ENCODE results near the gene POU2F1. TPM values are rescaled to one million over a fixed set of nuclear protein-coding genes. Genes with fewer than 3 reads are reported as not detected.

POU2F1 gene
- total and polyA plus RNA-seq, 7 donors: 0.83 to 9.0 (median 6.3) TPM

GRCh38 chr1:167457936-167458584, 237.4 kb downstream of the POU2F1 start:
- WGBS, 3 donors: 79% methylated on average over 11 of the region's 11 CpGs
- no peaks in the 10 kb centered on the region for H3K27me3 ChIP-seq (ENCODE audit: insufficient read depth in 3 of 3, low read length in 2 of 3)
- intact Hi-C loops (cut with DNase I): loop anchor here in 1 of 2 donors (5.0 kb wide), 1 partner anchor 74 kb away; no protein-coding TSS in a partner anchor
- DNase-seq (no peak), ATAC-seq (no peak)
- no peaks in the 10 kb centered on the region for H3K9me3 ChIP-seq
- TF ChIP-seq, protein P1, sequence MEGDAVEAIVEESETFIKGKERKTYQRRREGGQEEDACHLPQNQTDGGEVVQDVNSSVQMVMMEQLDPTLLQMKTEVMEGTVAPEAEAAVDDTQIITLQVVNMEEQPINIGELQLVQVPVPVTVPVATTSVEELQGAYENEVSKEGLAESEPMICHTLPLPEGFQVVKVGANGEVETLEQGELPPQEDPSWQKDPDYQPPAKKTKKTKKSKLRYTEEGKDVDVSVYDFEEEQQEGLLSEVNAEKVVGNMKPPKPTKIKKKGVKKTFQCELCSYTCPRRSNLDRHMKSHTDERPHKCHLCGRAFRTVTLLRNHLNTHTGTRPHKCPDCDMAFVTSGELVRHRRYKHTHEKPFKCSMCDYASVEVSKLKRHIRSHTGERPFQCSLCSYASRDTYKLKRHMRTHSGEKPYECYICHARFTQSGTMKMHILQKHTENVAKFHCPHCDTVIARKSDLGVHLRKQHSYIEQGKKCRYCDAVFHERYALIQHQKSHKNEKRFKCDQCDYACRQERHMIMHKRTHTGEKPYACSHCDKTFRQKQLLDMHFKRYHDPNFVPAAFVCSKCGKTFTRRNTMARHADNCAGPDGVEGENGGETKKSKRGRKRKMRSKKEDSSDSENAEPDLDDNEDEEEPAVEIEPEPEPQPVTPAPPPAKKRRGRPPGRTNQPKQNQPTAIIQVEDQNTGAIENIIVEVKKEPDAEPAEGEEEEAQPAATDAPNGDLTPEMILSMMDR (IDR thresholded peaks at IDR 0.05): no peak
- no peak overlapping the region for H3K27ac ChIP-seq
- H3K4me1 ChIP-seq: peaks cover 5% of the 10 kb centered on the region
- H3K4me3 ChIP-seq: no peak overlapping the region
- no peaks in the 10 kb centered on the region for H3K36me3 ChIP-seq (ENCODE audit: insufficient read depth in 1 of 2, low read depth in 1 of 2)

DNA sequence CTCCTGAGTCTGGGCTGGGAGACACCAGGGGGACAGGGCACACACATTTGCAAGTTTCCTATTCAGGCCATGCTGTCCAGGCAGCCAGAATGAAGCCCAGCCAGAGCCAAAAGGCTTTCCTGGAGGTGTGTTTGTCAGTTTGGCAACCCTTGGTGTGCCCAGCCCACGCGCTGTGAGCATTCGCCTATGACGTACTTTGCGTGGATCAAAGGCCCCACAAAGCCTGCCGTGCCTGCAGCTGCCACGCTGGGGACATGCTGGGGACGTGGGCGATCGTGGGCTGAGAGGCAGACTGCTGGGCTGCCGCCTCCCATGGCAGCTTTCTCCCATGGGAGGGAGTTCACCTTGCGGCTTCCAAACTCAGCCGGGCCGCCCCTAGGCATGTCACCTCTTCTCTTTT, 240.2 kb downstream of the POU2F1 start:
- H3K27ac ChIP-seq: no peak overlapping the region

DNA sequence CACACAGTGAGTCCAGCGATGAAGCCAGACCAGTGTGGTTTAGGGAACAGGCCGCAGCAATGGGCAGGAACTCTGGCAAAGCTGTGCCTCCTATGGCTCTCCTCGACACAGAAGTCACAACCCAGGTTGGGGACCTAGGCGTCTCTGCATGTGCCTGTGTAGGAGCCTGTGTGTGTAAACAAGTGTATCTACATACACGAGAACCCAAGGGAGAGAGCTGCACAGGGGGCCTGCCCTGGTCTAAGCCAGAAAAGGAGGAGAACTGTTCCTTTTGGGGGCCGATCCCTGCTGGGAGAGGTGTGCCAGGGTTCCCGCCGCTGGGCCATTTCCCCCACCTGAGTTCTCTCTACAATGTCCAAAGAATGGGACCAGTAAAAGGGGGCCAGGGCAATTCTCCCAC, 241.7 kb downstream of the POU2F1 start:
- H3K9me3 ChIP-seq: no peaks in the 10 kb centered on the region
- 84 to 93% (median 89%) methylated on average over 8 of the region's 8 CpGs for WGBS, 3 donors
- no peaks in the 10 kb centered on the region for H3K27me3 ChIP-seq (ENCODE audit: insufficient read depth in 3 of 3, low read length in 2 of 3)
- no peak overlapping the region for H3K4me3 ChIP-seq
- DNase-seq: no peak
- TF ChIP-seq, protein P1 (IDR thresholded peaks at IDR 0.05): no peak
- H3K27ac ChIP-seq: no peak overlapping the region
- no peaks in the 10 kb centered on the region for H3K36me3 ChIP-seq (ENCODE audit: insufficient read depth in 1 of 2, low read depth in 1 of 2)
- ATAC-seq: no peak
- intact Hi-C loops (cut with DNase I): no loop called here
- no peaks in the 10 kb centered on the region for H3K4me1 ChIP-seq

More for the DNA sequence above, 240.2 kb downstream of the POU2F1 start:
- Histone ChIP-seq H3K27me3 (ENCODE audit: insufficient read depth in 3 of 3, low read length in 2 of 3) (no peaks in the 10 kb centered on the region), H3K4me3 (no peak overlapping the region), H3K9me3 (no peaks in the 10 kb centered on the region), H3K4me1 (no peaks in the 10 kb centered on the region), H3K36me3 (ENCODE audit: insufficient read depth in 1 of 2, low read depth in 1 of 2) (no peaks in the 10 kb centered on the region)
- ATAC-seq (no peak), DNase-seq (no peak)
- TF ChIP-seq, protein P1 (IDR thresholded peaks at IDR 0.05): no peak
- WGBS, 3 donors: 85 to 94% (median 89%) methylated on average over 14 of the region's 14 CpGs
- intact Hi-C loops (cut with DNase I): no loop called here

DNA sequence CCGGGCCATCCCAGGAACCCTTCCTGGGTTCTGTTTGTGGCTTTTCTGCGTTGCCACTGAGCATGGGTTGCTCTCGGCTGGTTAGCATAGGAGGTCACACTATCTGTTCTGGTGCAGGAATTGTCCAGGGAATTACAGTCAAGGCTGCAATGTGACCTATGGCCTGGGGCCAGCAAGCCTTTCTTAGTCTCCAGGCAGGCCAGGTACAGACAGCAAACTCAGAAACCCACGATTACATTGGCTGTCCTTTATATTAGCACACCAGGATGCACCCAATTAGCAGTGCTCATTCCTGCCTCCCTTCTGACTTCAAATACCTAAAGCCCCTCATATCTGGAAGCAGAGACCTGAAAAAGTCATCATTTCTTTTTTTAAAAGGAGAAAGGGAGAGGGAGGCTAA, 242.4 kb downstream of the POU2F1 start:
- intact Hi-C loops (cut with DNase I): no loop called here
- DNase-seq (no peak), ATAC-seq (no peak)
- WGBS, 3 donors: 55 to 71% (median 58%) methylated on average over 4 of the region's 4 CpGs
- H3K36me3 ChIP-seq (ENCODE audit: insufficient read depth in 1 of 2, low read depth in 1 of 2): no peaks in the 10 kb centered on the region
- no peaks in the 10 kb centered on the region for H3K27me3 ChIP-seq (ENCODE audit: insufficient read depth in 3 of 3, low read length in 2 of 3)
- H3K9me3 ChIP-seq: no peaks in the 10 kb centered on the region
- no peaks in the 10 kb centered on the region for H3K4me1 ChIP-seq
- H3K4me3 ChIP-seq: no peak overlapping the region
- H3K27ac ChIP-seq: no peak overlapping the region
- TF ChIP-seq, protein P1 (IDR thresholded peaks at IDR 0.05): no peak
